Endothelial cell of umbilical vein (primary cell): ENCODE results near the gene MS4A14. TPM values are rescaled to one million over a fixed set of nuclear protein-coding genes. Genes with fewer than 3 reads are reported as not detected.

Source experiments
- BruUV-seq: library from RNA; stranded (reverse); fragments of 400-500 nt; replicated peaks from 2 replicates; lab custom pipeline; 2021; lab: Mats Ljungman, UMichigan
- CTCF ChIA-PET: fragments of 300-600, 350-600 bp; sonication (Branson Sonifier 250); formaldehyde crosslinking; loops from one replicate; lab custom pipeline; 2021; ENCODE audit warnings: antibody characterized with exemption, inconsistent platforms; lab: Charles Lee
- POLR2A ChIA-PET: fragments of 300-600, 350-600 bp; sonication (Branson Sonifier 250); formaldehyde crosslinking; loops from one replicate; lab custom pipeline; 2021; ENCODE audit warnings: antibody characterized with exemption, inconsistent platforms; lab: Charles Lee
- DNase-seq: peaks from one replicate; pipeline ENCODE4 v3.0.0-alpha.2; 2011; ENCODE audit warnings: low read depth, low spot score
- FAIRE-seq: peaks from 2 replicates; lab custom pipeline; 2011; peaks lifted over from hg19 to GRCh38; lab: Jason Lieb, UNC
- H2AFZ ChIP-seq: 2 replicates; pipeline ENCODE4 v1.6.0; 2012; ENCODE audit warnings: low read depth, low read length, control low read depth, inconsistent platforms
- H3K27ac ChIP-seq: 2 replicates; pipeline ENCODE4 v1.5.1; 2011; ENCODE audit warnings: low read depth, mild to moderate bottlenecking, control low read depth, low read length, moderate library complexity; ENCODE audit not compliant: insufficient read depth
- H3K27me3 ChIP-seq, 2 experiments: 2 replicates each; pipeline versions ENCODE4 v1.6.0 to v1.6.1; 2011; ENCODE audit warnings: low read length in 2 of 2, mixed read lengths in 1 of 2; ENCODE audit not compliant: control insufficient read depth in 2 of 2, insufficient read depth in 2 of 2
- H3K36me3 ChIP-seq, 2 experiments: 2 replicates in 1 of 2; 3 replicates in 1 of 2; pipeline ENCODE4 v1.5.1; 2011; ENCODE audit warnings: low read length in 2 of 2, mild to moderate bottlenecking in 1 of 2, moderate library complexity in 1 of 2; ENCODE audit not compliant: control insufficient read depth in 2 of 2, insufficient read depth in 2 of 2; ENCODE audit errors: extremely low read depth in 1 of 2
- H3K4me1 ChIP-seq: 3 replicates; pipeline ENCODE4 v1.5.1; 2011; ENCODE audit warnings: mild to moderate bottlenecking, low read length; ENCODE audit not compliant: control insufficient read depth, insufficient read depth; ENCODE audit errors: extremely low read depth
- H3K4me2 ChIP-seq: 2 replicates; pipeline ENCODE4 v1.6.1; 2011; ENCODE audit warnings: low read length, control low read depth, mixed read lengths; ENCODE audit not compliant: insufficient read depth
- H3K4me3 ChIP-seq, 3 experiments: fragments of 200-600 bp in 1 of 3; sonication (generic), shearing (Covaris generic) in 1 of 3; replicated peaks in 1 of 3; 2 replicates each; pipeline ENCODE4 v1.5.1; 2011 to 2016; ENCODE audit warnings: control low read depth in 3 of 3, low read length in 3 of 3, mild to moderate bottlenecking in 2 of 3, inconsistent platforms in 1 of 3, low read depth in 1 of 3, moderate library complexity in 1 of 3; ENCODE audit not compliant: insufficient read depth in 1 of 3
- H3K79me2 ChIP-seq: 2 replicates; pipeline ENCODE4 v1.6.0; 2012; ENCODE audit warnings: low read length, inconsistent platforms; ENCODE audit not compliant: control insufficient read depth, insufficient read depth
- H3K9ac ChIP-seq: replicated peaks from 2 replicates; pipeline ENCODE3; 2011; ENCODE audit warnings: low read length, control low read depth; ENCODE audit not compliant: insufficient read depth; ENCODE audit errors: extremely low read depth
- H3K9me1 ChIP-seq: replicated peaks from 3 replicates; pipeline ENCODE4 v1.6.0; 2011; ENCODE audit warnings: mild to moderate bottlenecking, low read length; ENCODE audit not compliant: control insufficient read depth, insufficient read depth; ENCODE audit errors: extremely low read depth
- H3K9me3 ChIP-seq: replicated peaks from 2 replicates; pipeline ENCODE4 v1.5.1; 2012; ENCODE audit warnings: low read length, inconsistent platforms; ENCODE audit not compliant: control insufficient read depth, insufficient read depth
- H4K20me1 ChIP-seq: replicated peaks from 2 replicates; pipeline ENCODE3; 2011; ENCODE audit warnings: mild to moderate bottlenecking, low read length; ENCODE audit not compliant: control insufficient read depth, insufficient read depth; ENCODE audit errors: extremely low read depth
- EZH2 ChIP-seq: IDR thresholded peaks from 2 replicates; pipeline ENCODE4 v1.6.1; 2012; ENCODE audit warnings: borderline replicate concordance, low read depth, mild to moderate bottlenecking, moderate library complexity, low read length, inconsistent platforms; ENCODE audit not compliant: severe bottlenecking
- FOS ChIP-seq: IDR thresholded peaks from 2 replicates; pipeline ENCODE4 v1.6.1; 2011; ENCODE audit warnings: mild to moderate bottlenecking, low read length, moderate library complexity, borderline replicate concordance; ENCODE audit not compliant: insufficient read depth
- GATA2 ChIP-seq: IDR thresholded peaks from 2 replicates; pipeline ENCODE4 v1.7.0; 2011; ENCODE audit warnings: low read depth, mild to moderate bottlenecking, moderate library complexity, mixed read lengths, low read length; ENCODE audit not compliant: insufficient read length, insufficient read depth
- JUN ChIP-seq: IDR thresholded peaks from 2 replicates; pipeline ENCODE4 v1.6.1; 2011; ENCODE audit warnings: borderline replicate concordance, low read depth; ENCODE audit not compliant: insufficient read length, insufficient read depth
- MAX ChIP-seq: IDR thresholded peaks from 2 replicates; pipeline ENCODE4 v1.6.1; 2011; ENCODE audit not compliant: insufficient read depth, insufficient read length
- MYC ChIP-seq: IDR thresholded peaks from one replicate; pipeline ENCODE4 v1.6.1; 2011; ENCODE audit warnings: mild to moderate bottlenecking, low read depth, low read length
- POLR2A ChIP-seq: IDR thresholded peaks from 2 replicates; pipeline ENCODE4 v1.6.1; 2012; ENCODE audit warnings: low read depth, mild to moderate bottlenecking, control low read depth, low read length
- POLR2AphosphoS5 ChIP-seq: IDR thresholded peaks from 2 replicates; pipeline ENCODE4 v1.6.1; 2012; ENCODE audit warnings: low read depth, mild to moderate bottlenecking, control low read depth, low read length, moderate library complexity; ENCODE audit not compliant: insufficient read depth
- dilution Hi-C: fragments of 300-500 bp; cut with MboI; formaldehyde crosslinking; loops from one replicate; pipeline ENCODE4 v1.15.0; 2019; ENCODE audit warnings: low sequenced_read_pairs; ENCODE audit not compliant: extremely low pct_ligation_motif_present
- intact Hi-C: fragments of 100-400 bp; cut with micrococcal nuclease; formaldehyde crosslinking; loops from one replicate; pipeline ENCODE4 v1.10.0; 2022
- polyA plus RNA-seq, 4 experiments: library from polyadenylated mRNA; depleted of rRNA in 3 of 4; stranded (reverse) in 3 of 4; unstranded in 1 of 4; fragments of >200 nt; gene quantifications; 2 replicates each; pipeline versions ENCODE4 v1.2.1 to v1.2.3, GENCODE V29; 2011 to 2012; ENCODE audit warnings: missing spikeins in 1 of 4
- total RNA-seq: library from RNA; stranded (reverse); gene quantifications from 2 replicates; pipeline ENCODE4 v1.2.3, GENCODE V29; 2021
- TF ChIP-seq, protein P1 (sequence below), 2 donors: IDR thresholded peaks; 1 replicate in 1 of 2; 2 replicates in 1 of 2; pipeline ENCODE4 v1.5.1; 2011; ENCODE audit warnings: low read length in 2 of 2, mild to moderate bottlenecking in 2 of 2, moderate library complexity in 2 of 2, control low read depth in 1 of 2, inconsistent platforms in 1 of 2, low read depth in 1 of 2; ENCODE audit not compliant: insufficient read depth in 1 of 2; ENCODE audit errors: extremely low read depth in 1 of 2

MS4A14 gene
- total and polyA plus RNA-seq, 2 donors (not counting 3 experiments of a cell fraction or from before 2014, with no cell fraction given): not detected

GRCh38 chr11:60360621-60361020, 35.6 kb upstream of the MS4A14 start:
- Histone ChIP-seq H3K9me1 (no peaks in the 10 kb centered on the region), H3K27me3 (peaks cover 13 to 16% of the 10 kb centered on the region in 2 experiments), H4K20me1 (no peaks in the 10 kb centered on the region), H3K4me2 (no peak overlapping the region), H3K4me1 (no peaks in the 10 kb centered on the region), H2AFZ (no peak overlapping the region), H3K9me3 (no peaks in the 10 kb centered on the region), H3K9ac (no peak overlapping the region), H3K36me3 (no peaks in the 10 kb centered on the region), H3K4me3 (no peak overlapping the region), H3K79me2 (no peaks in the 10 kb centered on the region), H3K27ac (no peak overlapping the region)
- no peak for TF ChIP-seq MAX
- TF ChIP-seq POLR2A: no peak
- TF ChIP-seq FOS: no peak
- TF ChIP-seq JUN: no peak
- TF ChIP-seq, protein P1, sequence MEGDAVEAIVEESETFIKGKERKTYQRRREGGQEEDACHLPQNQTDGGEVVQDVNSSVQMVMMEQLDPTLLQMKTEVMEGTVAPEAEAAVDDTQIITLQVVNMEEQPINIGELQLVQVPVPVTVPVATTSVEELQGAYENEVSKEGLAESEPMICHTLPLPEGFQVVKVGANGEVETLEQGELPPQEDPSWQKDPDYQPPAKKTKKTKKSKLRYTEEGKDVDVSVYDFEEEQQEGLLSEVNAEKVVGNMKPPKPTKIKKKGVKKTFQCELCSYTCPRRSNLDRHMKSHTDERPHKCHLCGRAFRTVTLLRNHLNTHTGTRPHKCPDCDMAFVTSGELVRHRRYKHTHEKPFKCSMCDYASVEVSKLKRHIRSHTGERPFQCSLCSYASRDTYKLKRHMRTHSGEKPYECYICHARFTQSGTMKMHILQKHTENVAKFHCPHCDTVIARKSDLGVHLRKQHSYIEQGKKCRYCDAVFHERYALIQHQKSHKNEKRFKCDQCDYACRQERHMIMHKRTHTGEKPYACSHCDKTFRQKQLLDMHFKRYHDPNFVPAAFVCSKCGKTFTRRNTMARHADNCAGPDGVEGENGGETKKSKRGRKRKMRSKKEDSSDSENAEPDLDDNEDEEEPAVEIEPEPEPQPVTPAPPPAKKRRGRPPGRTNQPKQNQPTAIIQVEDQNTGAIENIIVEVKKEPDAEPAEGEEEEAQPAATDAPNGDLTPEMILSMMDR (IDR thresholded peaks at IDR 0.05; ENCODE audit: extremely low read depth in 1 of 2, insufficient read depth in 1 of 2, low read depth in 1 of 2, low read length in 2 of 2): no peak
- no peak for TF ChIP-seq GATA2
- TF ChIP-seq EZH2: no peak
- TF ChIP-seq POLR2AphosphoS5: no peak
- TF ChIP-seq MYC: no peak
- POLR2A ChIA-PET: no interaction called here
- no TSS peak for BruUV-seq
- CTCF ChIA-PET: interaction anchor here (5.0 kb wide), 1 partner anchor 13 kb away, joined by 85 read pairs; no protein-coding TSS in a partner anchor
- FAIRE-seq (no peak), DNase-seq (no peak)
- intact Hi-C loops: loop anchor here (5.0 kb wide), 1 partner anchor 93 kb away; no protein-coding TSS in a partner anchor
- dilution Hi-C loops: no loop called here
